GM23338 (cell line): Measurements from ENCODE around the gene CD38. TPM values are rescaled to one million over a fixed set of nuclear protein-coding genes. Genes with fewer than 3 reads are reported as not detected.
A peak's percentile ranks its signal among the peaks of the same experiment; 100 is the strongest.

Source experiments
- ATAC-seq: fragments of 200-7000 bp; cut with Tn5 transposase; 3 replicates; pipeline ENCODE4 v1.9.1; 2020
- DNase-seq: peaks from one replicate; pipeline ENCODE4 v3.0.0-alpha.2; 2015; ENCODE audit warnings: low spot score
- H2AFZ ChIP-seq: fragments of 200-600 bp; sonication (generic); 2 replicates; pipeline ENCODE4 v1.8.0; 2016; ENCODE audit warnings: antibody characterized with exemption, mild to moderate bottlenecking, moderate library complexity
- H3F3A ChIP-seq: fragments of 200-600 bp; sonication (generic); replicated peaks from 2 replicates; pipeline ENCODE4 v1.8.0; 2017; ENCODE audit warnings: antibody characterized with exemption, mixed run types, low read depth
- H3K27ac ChIP-seq: fragments of 200-600 bp; sonication (generic); 2 replicates; pipeline ENCODE4 v1.6.1; 2016; ENCODE audit warnings: low read depth
- H3K27me3 ChIP-seq: fragments of 200-600 bp; sonication (generic); 2 replicates; pipeline ENCODE4 v1.8.0; 2016; ENCODE audit warnings: mild to moderate bottlenecking, mixed run types, moderate library complexity; ENCODE audit not compliant: insufficient read depth
- H3K36me3 ChIP-seq: fragments of 200-600 bp; sonication (generic); 2 replicates; pipeline ENCODE4 v1.8.0; 2016; ENCODE audit warnings: mild to moderate bottlenecking; ENCODE audit not compliant: insufficient read depth
- H3K4me1 ChIP-seq: fragments of 200-600 bp; sonication (generic); 2 replicates; pipeline ENCODE4 v1.8.0; 2016; ENCODE audit warnings: mild to moderate bottlenecking, moderate library complexity; ENCODE audit not compliant: insufficient read depth
- H3K4me2 ChIP-seq: fragments of 200-600 bp; sonication (generic); 2 replicates; pipeline ENCODE4 v1.7.1; 2017; ENCODE audit warnings: mixed run types
- H3K4me3 ChIP-seq: fragments of 200-600 bp; sonication (generic); 2 replicates; pipeline ENCODE4 v1.6.1; 2016; ENCODE audit warnings: mixed run types
- H3K79me2 ChIP-seq: fragments of 200-600 bp; sonication (generic); replicated peaks from 2 replicates; pipeline ENCODE4 v1.8.0; 2017; ENCODE audit warnings: mild to moderate bottlenecking; ENCODE audit not compliant: insufficient read depth
- H3K9me2 ChIP-seq: fragments of 200-600 bp; sonication (generic); 2 replicates; pipeline ENCODE4 v1.8.0; 2017; ENCODE audit not compliant: insufficient read depth
- H4K20me1 ChIP-seq: fragments of 200-600 bp; sonication (generic); replicated peaks from 2 replicates; pipeline ENCODE4 v1.8.0; 2017; ENCODE audit warnings: mild to moderate bottlenecking; ENCODE audit not compliant: insufficient read depth
- H3K27ac Mint-ChIP-seq: 2 replicates; pipeline ENCODE4 v1.8.0; 2020; ENCODE audit warnings: inconsistent platforms, mild to moderate bottlenecking, moderate library complexity, mixed read lengths
- H3K27me3 Mint-ChIP-seq: 3 replicates; pipeline ENCODE4 v1.8.0; 2022; ENCODE audit warnings: low read depth, mild to moderate bottlenecking, moderate library complexity, mixed read lengths, inconsistent platforms; ENCODE audit not compliant: insufficient read depth, poor library complexity
- H3K36me3 Mint-ChIP-seq: 3 replicates; pipeline ENCODE4 v1.8.0; 2021; ENCODE audit warnings: low read depth, mild to moderate bottlenecking, inconsistent platforms, moderate library complexity, mixed read lengths
- H3K4me1 Mint-ChIP-seq: 3 replicates; pipeline ENCODE4 v1.8.0; 2020; ENCODE audit warnings: mild to moderate bottlenecking, inconsistent platforms, mixed read lengths
- H3K4me3 Mint-ChIP-seq: 3 replicates; pipeline ENCODE4 v1.8.0; 2021; ENCODE audit warnings: moderate library complexity, mild to moderate bottlenecking, inconsistent platforms, mixed read lengths
- H3K9me3 Mint-ChIP-seq: 3 replicates; pipeline ENCODE4 v1.8.0; 2020; ENCODE audit warnings: moderate library complexity, mild to moderate bottlenecking, inconsistent platforms, mixed read lengths
- CREB1 ChIP-seq: fragments of 250-450 bp; sonication (Bioruptor Pico); IDR thresholded peaks from 2 replicates; pipeline ENCODE4 v1.5.0; 2020; ENCODE audit warnings: low read depth, mild to moderate bottlenecking, moderate library complexity
- JUNB ChIP-seq: IDR thresholded peaks from one replicate; pipeline ENCODE4 v1.6.1; 2016; ENCODE audit warnings: antibody characterized with exemption; ENCODE audit not compliant: unreplicated experiment
- ZNF462 ChIP-seq: fragments of 250-450 bp; sonication (Bioruptor Pico); IDR thresholded peaks from 2 replicates; pipeline ENCODE4 v1.5.0; 2020; ENCODE audit warnings: mild to moderate bottlenecking, moderate library complexity
- polyA plus RNA-seq: library from polyadenylated mRNA; unstranded; fragments of >200 nt; fragmentation: Nextera tagmentation; extraction: Ambion mirVana; gene quantifications from 2 replicates; pipeline ENCODE4 v1.2.1, GENCODE V29; 2016
- total RNA-seq: library from RNA; depleted of rRNA; stranded (reverse); fragments of >200 nt; shearing (Covaris generic); gene quantifications from 2 replicates; pipeline ENCODE4 v1.2.3, GENCODE V29; 2014
- TF ChIP-seq, protein P1 (sequence below), 2 experiments: fragments of 200-600 bp in 1 of 2; sonication (generic) in 1 of 2; conservative IDR thresholded peaks; 2 replicates each; pipeline versions ENCODE4 v1.5.1 to v1.6.1; 2016 to 2017; ENCODE audit warnings: antibody characterized with exemption in 2 of 2, low read depth in 2 of 2, mild to moderate bottlenecking in 2 of 2, moderate library complexity in 1 of 2

Gene CD38
- total and polyA plus RNA-seq, 2 experiments from 2014 or later: 0.17 to 0.24 TPM

- no peak for DNase-seq
- no peaks in the 10 kb centered on the region for H4K20me1 ChIP-seq
- Mint-ChIP-seq H3K36me3 (no peaks in the 10 kb centered on the region), H3K27me3 (peaks cover 2% of the 10 kb centered on the region), H3K27ac (no peak overlapping the region), H3K9me3 (no peaks in the 10 kb centered on the region), H3K4me3 (no peak overlapping the region), H3K4me1 (peaks cover 7% of the 10 kb centered on the region)
- no peak overlapping the region for H3K27ac ChIP-seq
- H3F3A ChIP-seq: no peaks in the 10 kb centered on the region
- H3K4me1 ChIP-seq: 0 out of 2 replicates have a peak, but pooled peaks cover 6% of the 10 kb centered on the region
- no peaks in the 10 kb centered on the region for H3K27me3 ChIP-seq
- H3K9me2 ChIP-seq: peaks cover 12% of the 10 kb centered on the region
- peak overlapping the region; percentile 83 for H2AFZ ChIP-seq
- TF ChIP-seq, protein P1, sequence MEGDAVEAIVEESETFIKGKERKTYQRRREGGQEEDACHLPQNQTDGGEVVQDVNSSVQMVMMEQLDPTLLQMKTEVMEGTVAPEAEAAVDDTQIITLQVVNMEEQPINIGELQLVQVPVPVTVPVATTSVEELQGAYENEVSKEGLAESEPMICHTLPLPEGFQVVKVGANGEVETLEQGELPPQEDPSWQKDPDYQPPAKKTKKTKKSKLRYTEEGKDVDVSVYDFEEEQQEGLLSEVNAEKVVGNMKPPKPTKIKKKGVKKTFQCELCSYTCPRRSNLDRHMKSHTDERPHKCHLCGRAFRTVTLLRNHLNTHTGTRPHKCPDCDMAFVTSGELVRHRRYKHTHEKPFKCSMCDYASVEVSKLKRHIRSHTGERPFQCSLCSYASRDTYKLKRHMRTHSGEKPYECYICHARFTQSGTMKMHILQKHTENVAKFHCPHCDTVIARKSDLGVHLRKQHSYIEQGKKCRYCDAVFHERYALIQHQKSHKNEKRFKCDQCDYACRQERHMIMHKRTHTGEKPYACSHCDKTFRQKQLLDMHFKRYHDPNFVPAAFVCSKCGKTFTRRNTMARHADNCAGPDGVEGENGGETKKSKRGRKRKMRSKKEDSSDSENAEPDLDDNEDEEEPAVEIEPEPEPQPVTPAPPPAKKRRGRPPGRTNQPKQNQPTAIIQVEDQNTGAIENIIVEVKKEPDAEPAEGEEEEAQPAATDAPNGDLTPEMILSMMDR (conservative IDR thresholded peaks at IDR 0.05; ENCODE audit: low read depth in 2 of 2): no peak
- no peak for TF ChIP-seq JUNB
- TF ChIP-seq ZNF462 (CRISPR knock-in tag): no peak
- TF ChIP-seq CREB1 (CRISPR knock-in tag): no peak
- H3K4me2 ChIP-seq: no peak overlapping the region
- no peaks in the 10 kb centered on the region for H3K79me2 ChIP-seq
- no peaks in the 10 kb centered on the region for H3K36me3 ChIP-seq
- H3K4me3 ChIP-seq: no peak overlapping the region
- no peak for ATAC-seq
Measured at GRCh38 chr4:15891312-15891711, 113.2 kb downstream of the CD38 start.
